ENCODE data around the gene PCDH17. TPM values are rescaled to one million over a fixed set of nuclear protein-coding genes. Genes with fewer than 3 reads are reported as not detected.

PCDH17 gene
- total RNA-seq, 1 donor from 2014 or later, result 40.2 TPM

GRCh38 chr13:57640607-57641006, 9.1 kb downstream of the PCDH17 start:
- Mint-ChIP-seq H3K4me1 (ENCODE audit: unreplicated experiment) (peaks cover 3% of the 10 kb centered on the region), H3K4me3 (ENCODE audit: unreplicated experiment) (no peak overlapping the region)

GRCh38 chr13:57641051-57641450, 9.5 kb downstream of the PCDH17 start:
- Mint-ChIP-seq H3K4me1 (ENCODE audit: unreplicated experiment) (peaks cover 3% of the 10 kb centered on the region), H3K4me3 (ENCODE audit: unreplicated experiment) (no peak overlapping the region), H3K27ac (ENCODE audit: unreplicated experiment) (no peak overlapping the region), H3K9me3 (ENCODE audit: unreplicated experiment) (no peaks in the 10 kb centered on the region), H3K27me3 (ENCODE audit: unreplicated experiment) (no peaks in the 10 kb centered on the region), H3K36me3 (ENCODE audit: low read depth, unreplicated experiment) (no peaks in the 10 kb centered on the region)
- no peak for TF ChIP-seq CTCF (IDR thresholded peaks at IDR 0.05; ENCODE audit: unreplicated experiment)
- no peak for DNase-seq (ENCODE audit: low spot score)

More at GRCh38 chr13:57640607-57641006, 9.1 kb downstream of the PCDH17 start:
- no peaks in the 10 kb centered on the region for H3K36me3 Mint-ChIP-seq (ENCODE audit: low read depth, unreplicated experiment)
- H3K27me3 Mint-ChIP-seq (ENCODE audit: unreplicated experiment), result no peaks in the 10 kb centered on the region
- no peak overlapping the region for H3K27ac Mint-ChIP-seq (ENCODE audit: unreplicated experiment)
- H3K9me3 Mint-ChIP-seq (ENCODE audit: unreplicated experiment), result no peaks in the 10 kb centered on the region
- DNase-seq (ENCODE audit: low spot score), result no peak
- no peak for TF ChIP-seq CTCF (IDR thresholded peaks at IDR 0.05; ENCODE audit: unreplicated experiment)

GRCh38 chr13:57644106-57644505, 12.6 kb downstream of the PCDH17 start:
- H3K9me3 Mint-ChIP-seq (ENCODE audit: unreplicated experiment), result no peaks in the 10 kb centered on the region
- no peaks in the 10 kb centered on the region for H3K4me1 Mint-ChIP-seq (ENCODE audit: unreplicated experiment)
- no peak overlapping the region for H3K4me3 Mint-ChIP-seq (ENCODE audit: unreplicated experiment)
- no peaks in the 10 kb centered on the region for H3K36me3 Mint-ChIP-seq (ENCODE audit: low read depth, unreplicated experiment)
- no peak for DNase-seq (ENCODE audit: low spot score)
- no peak overlapping the region for H3K27ac Mint-ChIP-seq (ENCODE audit: unreplicated experiment)
- TF ChIP-seq CTCF (IDR thresholded peaks at IDR 0.05; ENCODE audit: unreplicated experiment), result no peak
- H3K27me3 Mint-ChIP-seq (ENCODE audit: unreplicated experiment), result no peaks in the 10 kb centered on the region

- H3K36me3 Mint-ChIP-seq (ENCODE audit: low read depth, unreplicated experiment), result no peaks in the 10 kb centered on the region
- TF ChIP-seq CTCF (IDR thresholded peaks at IDR 0.05; ENCODE audit: unreplicated experiment), result no peak
- no peaks in the 10 kb centered on the region for H3K4me1 Mint-ChIP-seq (ENCODE audit: unreplicated experiment)
- H3K27me3 Mint-ChIP-seq (ENCODE audit: unreplicated experiment), result no peaks in the 10 kb centered on the region
- no peak overlapping the region for H3K4me3 Mint-ChIP-seq (ENCODE audit: unreplicated experiment)
- no peak overlapping the region for H3K27ac Mint-ChIP-seq (ENCODE audit: unreplicated experiment)
- DNase-seq (ENCODE audit: low spot score), result no peak
- H3K9me3 Mint-ChIP-seq (ENCODE audit: unreplicated experiment), result no peaks in the 10 kb centered on the region
Measured at GRCh38 chr13:57653229-57653989, 21.9 kb downstream of the PCDH17 start.

- Mint-ChIP-seq H3K27me3 (ENCODE audit: unreplicated experiment) (no peaks in the 10 kb centered on the region), H3K27ac (ENCODE audit: unreplicated experiment) (no peak overlapping the region), H3K9me3 (ENCODE audit: unreplicated experiment) (no peaks in the 10 kb centered on the region), H3K4me3 (ENCODE audit: unreplicated experiment) (no peak overlapping the region), H3K36me3 (ENCODE audit: low read depth, unreplicated experiment) (no peaks in the 10 kb centered on the region), H3K4me1 (ENCODE audit: unreplicated experiment) (no peaks in the 10 kb centered on the region)
- TF ChIP-seq CTCF (IDR thresholded peaks at IDR 0.05; ENCODE audit: unreplicated experiment), result no peak
- DNase-seq (ENCODE audit: low spot score), result no peak
Measured at GRCh38 chr13:57665481-57665880, 33.9 kb downstream of the PCDH17 start.

Measured in endothelial cell (in vitro differentiated cells).